GM18526 (cell line): ENCODE data around the gene ATP5MC2.

Experiments
- POLR2A ChIP-seq: IDR thresholded peaks from 3 replicates; pipeline ENCODE4 v1.6.1; 2011; ENCODE audit not compliant: insufficient read length; ENCODE audit errors: extremely low read depth

The ATP5MC2 gene

DNA sequence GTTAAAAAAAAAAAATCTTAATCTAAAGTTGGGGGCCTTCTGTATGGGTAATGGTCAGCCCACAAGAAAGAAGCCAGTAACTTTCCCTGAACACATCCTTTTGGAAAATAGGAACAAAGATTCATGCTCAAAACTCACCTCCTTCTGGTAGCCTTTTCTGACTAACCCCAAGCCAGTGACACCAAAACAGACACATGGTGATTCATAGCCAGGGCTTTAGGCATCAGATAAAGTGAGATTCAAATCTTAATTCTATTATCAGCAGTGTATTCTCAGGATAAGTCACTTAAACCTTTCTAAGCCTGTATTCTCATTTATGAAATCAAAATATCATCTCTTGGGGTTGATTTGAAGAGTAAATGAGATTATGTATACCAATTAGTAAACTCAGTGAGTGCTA lies 4.9 kb downstream of the ATP5MC2 start:
- TF ChIP-seq POLR2A: no peak

DNA sequence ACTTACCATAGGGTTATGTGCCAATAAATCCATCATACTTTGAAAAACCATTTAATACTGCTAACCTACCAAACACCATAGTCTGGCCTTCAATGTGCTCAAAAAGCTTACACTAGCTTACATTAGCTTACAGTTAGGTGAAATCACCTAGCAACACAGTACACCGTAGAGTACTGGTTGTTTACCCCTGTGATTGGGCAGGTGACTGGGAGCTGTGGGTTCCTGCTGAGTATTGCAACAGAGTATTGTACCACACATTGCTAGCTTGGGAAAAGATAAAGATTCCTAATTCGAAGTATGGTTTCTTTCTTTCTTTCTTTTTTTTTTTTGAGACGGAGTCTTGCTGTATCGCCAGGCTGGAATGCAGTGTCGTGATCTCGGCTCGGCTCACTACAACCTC lies 5.6 kb downstream of the ATP5MC2 start:
- TF ChIP-seq POLR2A: no peak

DNA sequence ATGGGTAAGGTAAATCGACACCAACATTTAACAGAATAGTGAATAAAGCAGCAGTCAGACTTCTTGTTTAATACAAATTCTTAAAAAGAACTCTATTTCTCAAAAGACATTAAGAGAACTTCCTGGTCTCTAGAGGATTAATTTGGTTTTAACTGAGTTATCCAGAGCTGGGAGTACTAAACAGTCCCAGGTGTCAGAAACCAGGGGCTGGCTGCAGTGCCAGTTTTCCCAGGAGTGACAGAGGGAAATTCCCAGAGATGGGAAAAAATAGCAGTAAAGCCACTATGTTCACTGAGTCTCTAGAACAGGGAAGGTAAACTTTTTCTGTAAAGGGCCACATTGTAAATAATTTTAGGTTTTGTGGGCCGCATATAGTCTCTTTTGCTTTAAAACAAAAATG lies 8.8 kb downstream of the ATP5MC2 start:
- TF ChIP-seq POLR2A: no peak

- TF ChIP-seq POLR2A: no peak
These were observed 10.9 kb downstream of the ATP5MC2 start for GRCh38 chr12:53664936-53665335.

- TF ChIP-seq POLR2A: no peak
These were observed 11.7 kb downstream of the ATP5MC2 start for GRCh38 chr12:53664191-53664590.

DNA sequence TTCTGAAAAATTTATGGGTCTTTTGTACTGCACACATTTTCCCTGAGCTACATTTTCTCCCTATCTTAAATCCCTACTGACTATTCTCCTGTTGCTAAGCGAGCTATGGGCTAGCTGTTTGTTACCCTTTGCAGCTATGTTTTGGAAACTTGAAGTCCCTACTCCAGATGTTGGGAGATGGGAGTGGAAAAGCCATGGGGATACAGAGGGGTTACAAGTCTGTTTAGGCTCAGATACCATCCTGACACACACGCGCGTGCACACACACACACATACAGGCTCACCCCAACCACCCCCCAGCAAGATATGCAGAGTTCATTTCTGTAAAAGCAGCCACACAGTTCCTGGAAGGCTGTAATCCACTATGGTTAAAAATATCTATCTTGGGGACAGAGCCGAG lies 15.8 kb downstream of the ATP5MC2 start:
- TF ChIP-seq POLR2A: no peak

- no peak for TF ChIP-seq POLR2A
These were observed 16.3 kb downstream of the ATP5MC2 start for GRCh38 chr12:53659571-53659981.

GRCh38 chr12:53659011-53659551 lies 16.8 kb downstream of the ATP5MC2 start:
- no peak for TF ChIP-seq POLR2A

DNA sequence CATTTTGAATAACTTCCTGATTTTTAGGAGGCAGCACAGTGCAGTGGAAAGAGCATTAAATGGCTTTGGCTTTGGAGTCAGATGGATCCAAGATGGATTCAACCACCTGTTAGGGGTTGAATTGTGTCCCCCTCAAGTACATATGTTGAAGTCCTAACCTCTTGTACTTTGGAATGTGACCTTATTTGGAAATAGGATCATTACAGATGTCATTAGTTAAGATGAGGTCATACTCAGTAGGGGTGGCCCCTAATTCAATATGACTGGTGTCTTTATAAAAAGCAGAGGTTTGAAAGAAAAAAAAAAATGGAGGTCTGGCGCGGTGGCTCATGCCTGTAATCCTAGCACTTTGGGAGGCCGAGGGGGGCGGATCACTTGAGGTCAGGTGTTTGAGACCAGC lies 18.8 kb downstream of the ATP5MC2 start:
- TF ChIP-seq POLR2A: no peak

- TF ChIP-seq POLR2A: no peak
These were observed 22.3 kb downstream of the ATP5MC2 start for GRCh38 chr12:53653595-53653994.

- no peak for TF ChIP-seq POLR2A
These were observed 23.5 kb downstream of the ATP5MC2 start for GRCh38 chr12:53652366-53652765.

DNA sequence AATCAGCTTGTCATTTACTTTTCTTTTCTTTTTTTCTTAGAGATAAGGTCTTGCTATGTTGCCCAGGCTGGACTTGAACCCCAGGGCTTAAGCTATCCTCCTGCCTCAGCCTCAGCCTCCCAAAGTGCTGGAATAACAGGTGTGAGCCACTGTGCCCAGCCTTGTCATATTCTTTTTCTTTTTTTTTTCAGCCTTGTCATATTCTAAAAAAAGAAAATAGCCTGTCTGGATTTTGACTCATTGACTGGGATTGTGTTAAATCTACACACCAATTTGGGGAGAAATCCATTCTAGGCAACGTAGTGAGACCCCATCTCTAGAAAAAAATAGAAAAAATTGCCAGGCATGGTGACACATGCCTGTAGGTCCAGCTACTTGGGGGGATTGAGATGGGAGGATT lies 24.1 kb downstream of the ATP5MC2 start:
- no peak for TF ChIP-seq POLR2A

DNA sequence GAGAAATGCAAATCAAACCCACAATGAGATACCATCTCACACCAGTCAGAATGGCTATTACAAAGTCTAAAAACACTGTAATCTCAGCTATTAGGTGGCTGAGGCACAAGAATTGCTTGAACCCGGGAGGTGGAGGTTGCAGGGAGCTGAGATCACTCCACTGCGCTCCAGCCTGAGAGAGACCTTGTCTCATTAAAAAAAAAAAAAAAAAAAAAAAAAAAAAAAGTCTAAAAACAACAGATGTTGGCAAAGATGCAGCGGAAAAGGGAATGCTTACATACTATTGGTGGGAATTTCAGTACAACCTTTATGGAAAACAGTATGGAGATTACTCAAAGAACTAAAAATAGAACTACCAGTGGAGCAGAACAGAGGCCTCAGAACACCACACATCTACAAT lies 30.7 kb downstream of the ATP5MC2 start:
- TF ChIP-seq POLR2A: no peak

DNA sequence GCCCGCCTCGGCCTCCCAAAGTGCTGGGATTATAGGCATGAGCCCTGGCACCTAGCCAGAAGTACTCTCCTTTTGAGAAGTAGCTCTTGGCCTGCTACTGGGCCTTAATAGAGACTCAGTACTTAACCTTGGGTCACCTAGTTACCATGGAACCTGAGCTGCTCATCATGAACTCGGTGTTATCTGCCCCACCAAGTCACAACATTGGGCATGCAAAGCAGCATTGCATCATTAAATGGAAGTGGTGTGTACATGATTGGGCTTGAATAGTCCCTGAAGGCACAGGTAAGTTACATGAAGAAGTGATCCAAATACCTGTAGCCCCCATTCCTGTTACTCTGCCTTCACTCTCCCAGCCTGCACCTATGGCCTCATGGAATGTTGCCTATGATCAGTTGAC lies 31.8 kb downstream of the ATP5MC2 start:
- no peak for TF ChIP-seq POLR2A

DNA sequence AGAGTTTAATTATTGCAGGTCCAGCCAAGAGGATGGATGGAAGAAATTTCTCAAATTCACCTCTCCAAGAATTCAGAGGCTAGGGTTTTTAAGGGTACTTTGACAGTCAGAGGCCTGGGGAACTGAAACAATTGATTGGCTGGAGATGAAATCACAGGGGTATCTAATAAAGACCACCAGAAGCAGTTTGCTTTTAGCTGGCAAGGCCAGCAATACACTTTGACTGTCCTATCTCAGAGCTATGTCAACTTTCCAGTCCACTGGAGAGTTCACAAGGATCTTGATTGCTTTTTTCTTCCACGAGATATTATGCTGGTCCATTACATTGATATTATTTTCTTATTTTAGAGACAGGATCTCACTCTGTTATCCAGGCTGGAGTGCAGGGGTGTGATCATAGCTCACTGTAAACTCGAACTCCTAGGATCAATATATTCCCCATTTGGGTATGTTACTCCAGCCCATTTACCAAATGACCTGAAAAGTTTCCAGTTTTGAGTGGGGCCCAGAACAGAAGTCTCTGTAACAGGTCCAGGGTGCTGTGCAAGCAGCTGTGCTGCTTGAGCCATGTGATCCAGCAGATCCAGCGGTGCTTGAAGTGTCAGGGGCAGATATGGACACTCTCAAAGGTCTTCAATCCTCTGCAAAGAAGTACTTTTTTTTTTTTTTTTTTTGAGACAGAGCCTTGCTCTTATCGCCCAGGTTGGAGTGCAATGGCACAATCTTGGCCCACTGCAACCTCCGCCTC lies 32.5 kb downstream of the ATP5MC2 start:
- TF ChIP-seq POLR2A: no peak

DNA sequence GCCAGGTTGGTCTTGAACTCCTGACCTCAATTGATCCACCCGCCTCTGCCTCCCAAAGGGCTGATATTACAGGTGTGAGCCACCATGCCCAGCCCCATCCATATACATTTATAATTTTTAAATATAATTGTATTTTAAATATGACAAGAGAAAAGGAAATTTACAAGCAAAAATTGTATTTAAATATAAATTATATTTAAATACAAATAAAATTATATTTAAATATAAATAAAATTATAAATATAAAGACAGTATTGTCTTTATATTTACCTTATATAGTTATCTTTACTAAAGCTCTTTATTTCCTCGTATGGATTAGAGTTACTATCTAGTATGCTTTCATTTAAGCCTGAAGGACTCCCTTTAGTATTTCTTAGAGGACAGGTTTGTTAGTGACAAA lies 37.8 kb downstream of the ATP5MC2 start:
- TF ChIP-seq POLR2A: no peak

- no peak for TF ChIP-seq POLR2A
These were observed 39.2 kb downstream of the ATP5MC2 start for GRCh38 chr12:53636641-53637040.
